ENCODE results near the gene KCNH2. TPM values are rescaled to one million over a fixed set of nuclear protein-coding genes. Genes with fewer than 3 reads are reported as not detected.
"Not testable (repeated sequence)": the region's sequence is repeated elsewhere in the genome, so short reads cannot be mapped to it uniquely, and the experiment has no call there.

Gene KCNH2
- total RNA-seq, 4 donors from 2014 or later, result 0.12 to 0.56 (median 0.47) TPM

- DNase-seq (ENCODE audit: low spot score) (no peak), ATAC-seq (ENCODE audit: low FRiP score) (no peak)
- TF ChIP-seq, protein P1, sequence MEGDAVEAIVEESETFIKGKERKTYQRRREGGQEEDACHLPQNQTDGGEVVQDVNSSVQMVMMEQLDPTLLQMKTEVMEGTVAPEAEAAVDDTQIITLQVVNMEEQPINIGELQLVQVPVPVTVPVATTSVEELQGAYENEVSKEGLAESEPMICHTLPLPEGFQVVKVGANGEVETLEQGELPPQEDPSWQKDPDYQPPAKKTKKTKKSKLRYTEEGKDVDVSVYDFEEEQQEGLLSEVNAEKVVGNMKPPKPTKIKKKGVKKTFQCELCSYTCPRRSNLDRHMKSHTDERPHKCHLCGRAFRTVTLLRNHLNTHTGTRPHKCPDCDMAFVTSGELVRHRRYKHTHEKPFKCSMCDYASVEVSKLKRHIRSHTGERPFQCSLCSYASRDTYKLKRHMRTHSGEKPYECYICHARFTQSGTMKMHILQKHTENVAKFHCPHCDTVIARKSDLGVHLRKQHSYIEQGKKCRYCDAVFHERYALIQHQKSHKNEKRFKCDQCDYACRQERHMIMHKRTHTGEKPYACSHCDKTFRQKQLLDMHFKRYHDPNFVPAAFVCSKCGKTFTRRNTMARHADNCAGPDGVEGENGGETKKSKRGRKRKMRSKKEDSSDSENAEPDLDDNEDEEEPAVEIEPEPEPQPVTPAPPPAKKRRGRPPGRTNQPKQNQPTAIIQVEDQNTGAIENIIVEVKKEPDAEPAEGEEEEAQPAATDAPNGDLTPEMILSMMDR (IDR thresholded peaks at IDR 0.05), result no peak
Measured at GRCh38 chr7:150911590-150912267, 66.4 kb downstream of the KCNH2 start.

- ATAC-seq (ENCODE audit: low FRiP score) (no peak), DNase-seq (ENCODE audit: low spot score) (no peak)
- TF ChIP-seq, protein P1 (IDR thresholded peaks at IDR 0.05), result no peak
Measured at GRCh38 chr7:150910996-150911422, 67.1 kb downstream of the KCNH2 start.

GRCh38 chr7:150910305-150910995 is 67.7 kb downstream of the KCNH2 start:
- not testable (repeated sequence) for DNase-seq (ENCODE audit: low spot score); ATAC-seq (ENCODE audit: low FRiP score)

DNA sequence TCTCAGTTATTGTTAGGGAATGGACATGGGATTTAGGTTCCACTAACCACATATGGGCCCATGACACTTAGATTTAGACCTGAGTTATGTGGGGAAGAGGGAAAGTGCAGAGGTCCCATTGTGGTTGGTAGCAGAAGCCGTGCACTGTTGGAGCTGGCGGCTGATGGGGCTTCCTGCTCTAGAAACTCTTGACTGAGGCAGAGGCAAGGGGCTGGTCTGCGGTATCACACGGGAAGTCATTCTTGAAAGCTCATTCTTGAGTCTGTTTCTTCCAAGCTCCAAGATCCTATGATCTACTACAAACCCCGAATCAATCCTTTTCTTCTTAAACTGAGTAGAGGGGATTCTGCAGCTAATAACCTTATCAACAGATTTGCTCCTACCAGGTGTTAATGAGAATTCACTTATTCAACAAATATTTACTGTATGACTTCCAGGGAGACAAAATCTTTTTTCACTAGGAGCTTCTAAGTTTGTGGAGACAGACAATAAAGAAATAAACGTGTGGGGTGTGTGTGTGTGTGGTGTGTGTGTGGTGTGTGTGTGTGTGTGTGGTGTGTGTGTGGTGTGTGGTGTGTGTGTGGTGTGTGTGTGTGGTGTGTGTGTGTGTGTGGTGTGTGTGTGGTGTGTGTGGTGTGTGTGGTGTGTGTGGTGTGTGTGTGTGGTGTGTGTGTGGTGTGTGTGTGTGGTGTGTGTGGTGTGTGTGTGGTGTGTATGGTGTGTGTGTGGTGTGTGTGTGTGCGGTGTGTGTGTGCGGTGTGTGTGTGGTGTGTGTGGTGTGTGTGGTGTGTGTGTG is 68.7 kb downstream of the KCNH2 start:
- ATAC-seq (ENCODE audit: low FRiP score), result no peak
- TF ChIP-seq, protein P1 (IDR thresholded peaks at IDR 0.05), result no peak
- DNase-seq (ENCODE audit: low spot score), result no peak

- TF ChIP-seq, protein P1 (IDR thresholded peaks at IDR 0.05), result no peak
- DNase-seq (ENCODE audit: low spot score) (no peak), ATAC-seq (ENCODE audit: low FRiP score) (no peak)
Measured at GRCh38 chr7:150908173-150908572, 69.9 kb downstream of the KCNH2 start.

DNA sequence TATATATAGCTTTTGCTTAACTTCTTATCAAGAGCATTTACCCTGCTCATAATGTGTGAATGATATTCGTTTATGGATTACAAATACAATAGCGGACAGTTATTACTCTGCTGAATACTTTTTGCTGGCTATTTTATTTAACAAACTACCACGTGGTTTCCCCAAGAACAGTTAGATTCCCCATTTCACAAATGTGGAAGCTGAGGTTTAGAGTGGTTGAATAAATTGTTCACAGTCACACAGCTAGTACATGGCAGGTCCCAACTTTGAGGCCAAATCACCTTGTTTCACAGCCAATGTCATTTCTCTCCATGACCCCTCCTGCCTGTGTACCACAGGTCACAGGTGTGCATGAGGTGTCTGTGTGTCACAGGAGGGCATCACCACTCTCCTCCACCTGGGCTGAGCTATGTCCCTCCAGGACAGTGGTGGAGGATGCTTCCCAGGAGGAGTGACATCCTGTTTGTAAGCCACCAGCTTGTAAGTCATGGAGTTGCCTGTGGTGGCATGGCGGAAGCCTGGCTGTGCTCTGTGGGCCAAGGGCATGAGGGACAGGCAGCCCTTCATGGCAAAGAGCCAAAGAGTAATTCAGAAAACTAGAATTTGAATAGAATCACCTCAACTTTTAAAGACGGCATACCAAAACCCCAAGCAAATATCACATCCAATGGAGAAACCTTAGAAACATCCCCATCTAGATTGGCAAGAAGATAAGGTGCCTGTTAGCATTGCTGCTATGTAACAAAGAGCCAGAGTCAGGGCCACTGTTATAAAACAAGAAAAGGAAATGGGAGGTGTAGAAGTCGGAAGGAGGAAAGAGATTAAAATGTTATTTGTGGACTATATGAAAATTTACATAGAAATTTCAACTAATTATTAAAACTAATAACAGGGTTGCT is 73.9 kb downstream of the KCNH2 start:
- DNase-seq (ENCODE audit: low spot score) (no peak), ATAC-seq (ENCODE audit: low FRiP score) (no peak)
- TF ChIP-seq, protein P1 (IDR thresholded peaks at IDR 0.05), result no peak

Data from omental fat pad (tissue), 4 donors.